SK-N-SH treated with all-trans-retinoic acid at 6 μM for 48 hours (cell line): ENCODE results near the gene CD84.

Experiments used
- ATAC-seq: fragments of 200-7000 bp; cut with Tn5 transposase; 3 replicates; pipeline ENCODE4 v1.9.1; 2020; ENCODE audit warnings: mild to moderate bottlenecking, moderate library complexity
- ARNTL ChIP-seq: fragments of 450-650 bp; formaldehyde crosslinking; IDR thresholded peaks from 2 replicates; pipeline ENCODE4 v1.5.0; 2020; ENCODE audit warnings: low read depth, mild to moderate bottlenecking, moderate library complexity, borderline replicate concordance
- BACH2 ChIP-seq: fragments of 250-450 bp; sonication (Bioruptor Pico); IDR thresholded peaks from 2 replicates; pipeline ENCODE4 v1.9.0; 2021; ENCODE audit warnings: mild to moderate bottlenecking, borderline replicate concordance
- CSDC2 ChIP-seq: fragments of 250-450 bp; sonication (Bioruptor Pico); IDR thresholded peaks from 2 replicates; pipeline ENCODE4 v1.5.0; 2020; ENCODE audit warnings: mild to moderate bottlenecking, moderate library complexity
- GLIS3 ChIP-seq: fragments of 250-450 bp; sonication (Bioruptor Pico); IDR thresholded peaks from 2 replicates; pipeline ENCODE4 v1.5.0; 2020; ENCODE audit warnings: mild to moderate bottlenecking, moderate library complexity
- ISL1 ChIP-seq: fragments of 250-450 bp; sonication (Bioruptor Pico); IDR thresholded peaks from 2 replicates; pipeline ENCODE4 v2.1.2; 2022; ENCODE audit warnings: mild to moderate bottlenecking, moderate library complexity
- OSR1 ChIP-seq: fragments of 250-450 bp; sonication (Bioruptor Pico); IDR thresholded peaks from 2 replicates; pipeline ENCODE4 v1.8.0; 2022; ENCODE audit warnings: moderate library complexity, mild to moderate bottlenecking, inconsistent platforms
- RARB ChIP-seq: fragments of 250-450 bp; sonication (Bioruptor Pico); IDR thresholded peaks from 2 replicates; pipeline ENCODE4 v1.8.0; 2021; ENCODE audit warnings: mild to moderate bottlenecking, moderate library complexity
- SNAI2 ChIP-seq: fragments of 250-450 bp; sonication (Bioruptor Pico); IDR thresholded peaks from 2 replicates; pipeline ENCODE4 v1.5.0; 2020; ENCODE audit warnings: mild to moderate bottlenecking, moderate library complexity
- TCF4 ChIP-seq: fragments of 250-450 bp; sonication (Bioruptor Pico); IDR thresholded peaks from 2 replicates; pipeline ENCODE4 v1.8.0; 2021; ENCODE audit warnings: mild to moderate bottlenecking, moderate library complexity, borderline replicate concordance
- TOX ChIP-seq: fragments of 250-450 bp; sonication (Bioruptor Pico); IDR thresholded peaks from 2 replicates; pipeline ENCODE4 v1.8.0; 2021; ENCODE audit warnings: mild to moderate bottlenecking, moderate library complexity, borderline replicate concordance
- ZC3H10 ChIP-seq: fragments of 250-450 bp; sonication (Bioruptor Pico); IDR thresholded peaks from 2 replicates; pipeline ENCODE4 v1.5.1; 2021; ENCODE audit warnings: mild to moderate bottlenecking, moderate library complexity
- ZFP3 ChIP-seq: fragments of 250-450 bp; sonication (Bioruptor Pico); IDR thresholded peaks from 2 replicates; pipeline ENCODE4 v1.5.0; 2020; ENCODE audit warnings: mild to moderate bottlenecking, moderate library complexity
- ZFP30 ChIP-seq: fragments of 450-650 bp; formaldehyde crosslinking; IDR thresholded peaks from 2 replicates; pipeline ENCODE4 v1.5.0; 2022; ENCODE audit warnings: mild to moderate bottlenecking, moderate library complexity
- ZNF565 ChIP-seq: fragments of 450-650 bp; formaldehyde crosslinking; conservative IDR thresholded peaks from 2 replicates; pipeline ENCODE4 v1.5.0; 2020; ENCODE audit warnings: low read depth, mild to moderate bottlenecking, moderate library complexity
- ZNF70 ChIP-seq: fragments of 450-650 bp; formaldehyde crosslinking; IDR thresholded peaks from 2 replicates; pipeline ENCODE4 v1.5.0; 2020; ENCODE audit warnings: mild to moderate bottlenecking, moderate library complexity
- TF ChIP-seq, protein P1 (sequence below): fragments of 250-450 bp; sonication (Bioruptor Pico); IDR thresholded peaks from 2 replicates; pipeline ENCODE4 v1.5.0; 2020; ENCODE audit warnings: mild to moderate bottlenecking, moderate library complexity
- TF ChIP-seq, protein P2 (sequence below): fragments of 250-450 bp; sonication (Bioruptor Pico); IDR thresholded peaks from 2 replicates; pipeline ENCODE4 v1.5.1; 2020; ENCODE audit warnings: low read depth, mild to moderate bottlenecking, moderate library complexity
- TF ChIP-seq, protein P3 (sequence below): fragments of 250-450 bp; sonication (Bioruptor Pico); IDR thresholded peaks from 2 replicates; pipeline ENCODE4 v1.8.0; 2021; ENCODE audit warnings: low read depth, mild to moderate bottlenecking, moderate library complexity, borderline replicate concordance
- TF ChIP-seq, protein P4 (sequence below): fragments of 250-450 bp; sonication (Bioruptor Pico); IDR thresholded peaks from 2 replicates; pipeline ENCODE4 v1.8.0; 2020; ENCODE audit warnings: mild to moderate bottlenecking, moderate library complexity, borderline replicate concordance

The CD84 gene

DNA sequence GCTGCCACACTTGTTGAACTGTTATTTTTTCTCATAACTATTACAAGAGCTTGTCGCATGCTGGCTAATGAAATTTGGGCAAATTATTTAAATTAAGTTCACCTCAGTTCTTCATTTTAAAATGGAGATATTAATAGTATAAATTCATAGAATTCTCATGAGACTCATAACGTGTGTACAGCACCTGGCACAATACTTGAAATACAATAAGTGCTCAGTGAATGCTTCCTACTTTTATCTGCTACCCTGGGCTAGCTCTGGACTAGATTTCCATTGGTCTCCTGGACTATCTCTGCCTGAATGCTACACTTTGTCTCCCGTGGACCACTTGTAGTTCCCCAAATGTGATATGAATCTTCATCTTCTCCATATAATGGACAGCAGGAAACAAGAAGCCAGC is 57.2 kb downstream of the CD84 start:
- ATAC-seq: no peak
- TF ChIP-seq, protein P1, sequence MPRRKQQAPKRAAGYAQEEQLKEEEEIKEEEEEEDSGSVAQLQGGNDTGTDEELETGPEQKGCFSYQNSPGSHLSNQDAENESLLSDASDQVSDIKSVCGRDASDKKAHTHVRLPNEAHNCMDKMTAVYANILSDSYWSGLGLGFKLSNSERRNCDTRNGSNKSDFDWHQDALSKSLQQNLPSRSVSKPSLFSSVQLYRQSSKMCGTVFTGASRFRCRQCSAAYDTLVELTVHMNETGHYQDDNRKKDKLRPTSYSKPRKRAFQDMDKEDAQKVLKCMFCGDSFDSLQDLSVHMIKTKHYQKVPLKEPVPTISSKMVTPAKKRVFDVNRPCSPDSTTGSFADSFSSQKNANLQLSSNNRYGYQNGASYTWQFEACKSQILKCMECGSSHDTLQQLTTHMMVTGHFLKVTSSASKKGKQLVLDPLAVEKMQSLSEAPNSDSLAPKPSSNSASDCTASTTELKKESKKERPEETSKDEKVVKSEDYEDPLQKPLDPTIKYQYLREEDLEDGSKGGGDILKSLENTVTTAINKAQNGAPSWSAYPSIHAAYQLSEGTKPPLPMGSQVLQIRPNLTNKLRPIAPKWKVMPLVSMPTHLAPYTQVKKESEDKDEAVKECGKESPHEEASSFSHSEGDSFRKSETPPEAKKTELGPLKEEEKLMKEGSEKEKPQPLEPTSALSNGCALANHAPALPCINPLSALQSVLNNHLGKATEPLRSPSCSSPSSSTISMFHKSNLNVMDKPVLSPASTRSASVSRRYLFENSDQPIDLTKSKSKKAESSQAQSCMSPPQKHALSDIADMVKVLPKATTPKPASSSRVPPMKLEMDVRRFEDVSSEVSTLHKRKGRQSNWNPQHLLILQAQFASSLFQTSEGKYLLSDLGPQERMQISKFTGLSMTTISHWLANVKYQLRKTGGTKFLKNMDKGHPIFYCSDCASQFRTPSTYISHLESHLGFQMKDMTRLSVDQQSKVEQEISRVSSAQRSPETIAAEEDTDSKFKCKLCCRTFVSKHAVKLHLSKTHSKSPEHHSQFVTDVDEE: no peak
- TF ChIP-seq, protein P2, sequence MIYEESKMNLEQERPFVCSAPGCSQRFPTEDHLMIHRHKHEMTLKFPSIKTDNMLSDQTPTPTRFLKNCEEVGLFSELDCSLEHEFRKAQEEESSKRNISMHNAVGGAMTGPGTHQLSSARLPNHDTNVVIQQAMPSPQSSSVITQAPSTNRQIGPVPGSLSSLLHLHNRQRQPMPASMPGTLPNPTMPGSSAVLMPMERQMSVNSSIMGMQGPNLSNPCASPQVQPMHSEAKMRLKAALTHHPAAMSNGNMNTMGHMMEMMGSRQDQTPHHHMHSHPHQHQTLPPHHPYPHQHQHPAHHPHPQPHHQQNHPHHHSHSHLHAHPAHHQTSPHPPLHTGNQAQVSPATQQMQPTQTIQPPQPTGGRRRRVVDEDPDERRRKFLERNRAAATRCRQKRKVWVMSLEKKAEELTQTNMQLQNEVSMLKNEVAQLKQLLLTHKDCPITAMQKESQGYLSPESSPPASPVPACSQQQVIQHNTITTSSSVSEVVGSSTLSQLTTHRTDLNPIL: no peak
- TF ChIP-seq ZFP3 (CRISPR knock-in tag) (no peak), TCF4 (CRISPR knock-in tag) (no peak), RARB (CRISPR knock-in tag) (no peak), CSDC2 (CRISPR knock-in tag) (no peak), GLIS3 (CRISPR knock-in tag) (no peak), ARNTL (CRISPR knock-in tag) (no peak), SNAI2 (CRISPR knock-in tag) (no peak)
- TF ChIP-seq, protein P3, sequence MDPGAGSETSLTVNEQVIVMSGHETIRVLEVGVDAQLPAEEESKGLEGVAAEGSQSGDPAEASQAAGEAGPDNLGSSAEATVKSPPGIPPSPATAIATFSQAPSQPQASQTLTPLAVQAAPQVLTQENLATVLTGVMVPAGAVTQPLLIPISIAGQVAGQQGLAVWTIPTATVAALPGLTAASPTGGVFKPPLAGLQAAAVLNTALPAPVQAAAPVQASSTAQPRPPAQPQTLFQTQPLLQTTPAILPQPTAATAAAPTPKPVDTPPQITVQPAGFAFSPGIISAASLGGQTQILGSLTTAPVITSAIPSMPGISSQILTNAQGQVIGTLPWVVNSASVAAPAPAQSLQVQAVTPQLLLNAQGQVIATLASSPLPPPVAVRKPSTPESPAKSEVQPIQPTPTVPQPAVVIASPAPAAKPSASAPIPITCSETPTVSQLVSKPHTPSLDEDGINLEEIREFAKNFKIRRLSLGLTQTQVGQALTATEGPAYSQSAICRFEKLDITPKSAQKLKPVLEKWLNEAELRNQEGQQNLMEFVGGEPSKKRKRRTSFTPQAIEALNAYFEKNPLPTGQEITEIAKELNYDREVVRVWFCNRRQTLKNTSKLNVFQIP (CRISPR knock-in tag): no peak

DNA sequence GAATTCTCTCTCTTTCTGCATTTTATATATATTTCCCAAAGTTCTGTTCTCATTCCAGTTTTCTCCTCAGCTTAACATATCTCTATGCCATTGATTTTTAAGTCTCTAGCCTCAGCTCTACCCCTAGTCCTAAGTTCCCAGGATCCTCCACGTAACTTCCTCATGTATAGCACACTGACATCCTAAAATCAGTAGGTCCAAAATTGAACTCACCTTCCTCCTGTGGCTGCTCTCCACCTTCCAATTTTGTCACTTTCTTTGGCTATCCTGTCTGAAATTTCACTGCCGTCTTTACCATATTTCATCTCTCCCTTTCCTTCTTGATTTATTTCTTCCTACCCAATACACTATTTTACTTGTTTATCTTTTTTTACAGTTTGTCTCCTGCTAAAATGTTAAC is 57.7 kb downstream of the CD84 start:
- ATAC-seq: no peak
- TF ChIP-seq OSR1 (CRISPR knock-in tag) (no peak), ZFP3 (CRISPR knock-in tag) (no peak), ZC3H10 (CRISPR knock-in tag) (no peak), ZFP30 (CRISPR knock-in tag) (no peak), ZNF70 (CRISPR knock-in tag) (no peak), TOX (CRISPR knock-in tag) (no peak), TCF4 (CRISPR knock-in tag) (no peak), BACH2 (CRISPR knock-in tag) (no peak), CSDC2 (CRISPR knock-in tag) (no peak), ZNF565 (CRISPR knock-in tag) (no peak), SNAI2 (CRISPR knock-in tag) (no peak), ISL1 (CRISPR knock-in tag) (no peak)
- TF ChIP-seq, protein P3 (CRISPR knock-in tag): no peak
- TF ChIP-seq, protein P4, sequence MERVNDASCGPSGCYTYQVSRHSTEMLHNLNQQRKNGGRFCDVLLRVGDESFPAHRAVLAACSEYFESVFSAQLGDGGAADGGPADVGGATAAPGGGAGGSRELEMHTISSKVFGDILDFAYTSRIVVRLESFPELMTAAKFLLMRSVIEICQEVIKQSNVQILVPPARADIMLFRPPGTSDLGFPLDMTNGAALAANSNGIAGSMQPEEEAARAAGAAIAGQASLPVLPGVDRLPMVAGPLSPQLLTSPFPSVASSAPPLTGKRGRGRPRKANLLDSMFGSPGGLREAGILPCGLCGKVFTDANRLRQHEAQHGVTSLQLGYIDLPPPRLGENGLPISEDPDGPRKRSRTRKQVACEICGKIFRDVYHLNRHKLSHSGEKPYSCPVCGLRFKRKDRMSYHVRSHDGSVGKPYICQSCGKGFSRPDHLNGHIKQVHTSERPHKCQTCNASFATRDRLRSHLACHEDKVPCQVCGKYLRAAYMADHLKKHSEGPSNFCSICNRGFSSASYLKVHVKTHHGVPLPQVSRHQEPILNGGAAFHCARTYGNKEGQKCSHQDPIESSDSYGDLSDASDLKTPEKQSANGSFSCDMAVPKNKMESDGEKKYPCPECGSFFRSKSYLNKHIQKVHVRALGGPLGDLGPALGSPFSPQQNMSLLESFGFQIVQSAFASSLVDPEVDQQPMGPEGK: no peak
- TF ChIP-seq, protein P2: no peak
- TF ChIP-seq, protein P1: no peak
